Measurements from ENCODE around the gene WDR59.
"Not testable (repeated sequence)": the region's sequence is repeated elsewhere in the genome, so short reads cannot be mapped to it uniquely, and the experiment has no call there.

The WDR59 gene

GRCh38 chr16:75011634-75012307 lies 26.8 kb upstream of the WDR59 start:
- DNase-seq, result no peak

DNA sequence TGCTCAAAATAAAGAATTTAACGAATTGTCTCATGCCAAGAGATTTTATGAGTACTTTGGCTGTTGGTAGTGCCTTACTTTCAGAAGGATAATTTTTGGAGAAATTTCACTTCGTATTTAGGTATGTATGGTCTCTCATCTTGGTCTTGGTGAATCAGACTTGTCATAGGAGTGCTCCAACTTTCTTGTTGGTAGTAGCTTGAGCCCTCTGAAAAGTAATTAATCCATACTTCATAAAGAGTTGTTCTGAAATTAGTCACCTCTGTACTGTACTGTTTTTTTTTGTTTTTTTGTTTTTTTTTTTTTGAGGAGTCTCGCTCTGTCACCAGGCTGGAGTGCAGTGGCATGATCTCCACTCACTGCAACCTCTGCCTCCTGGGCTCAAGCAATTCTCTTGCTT lies 25.5 kb upstream of the WDR59 start:
- DNase-seq, result no peak

GRCh38 chr16:75007443-75007842 lies 22.5 kb upstream of the WDR59 start:
- no peak for DNase-seq

GRCh38 chr16:75005697-75006096 lies 20.8 kb upstream of the WDR59 start:
- no peak for DNase-seq

GRCh38 chr16:75004460-75004859 lies 19.5 kb upstream of the WDR59 start:
- DNase-seq, result no peak

DNA sequence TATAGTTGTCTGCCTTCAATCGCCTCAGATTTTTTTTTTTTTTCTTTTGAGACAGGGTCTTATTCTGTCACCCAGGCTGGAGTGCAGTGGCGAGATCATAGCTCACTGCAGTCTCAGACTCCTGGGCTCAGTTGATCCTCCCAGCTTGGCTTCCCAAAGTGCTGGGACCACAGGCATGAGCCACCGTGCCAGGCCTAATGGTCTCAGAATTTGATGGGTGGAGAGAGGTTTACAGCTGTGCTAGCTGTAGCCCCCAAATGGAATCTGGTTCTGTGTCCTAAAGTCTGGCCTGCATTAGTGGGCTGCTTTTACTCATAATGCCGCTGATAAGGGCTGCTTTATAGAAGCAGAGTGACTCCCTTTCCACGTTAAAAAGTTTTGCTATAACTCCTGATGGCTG lies 19.0 kb upstream of the WDR59 start:
- no peak for DNase-seq

DNA sequence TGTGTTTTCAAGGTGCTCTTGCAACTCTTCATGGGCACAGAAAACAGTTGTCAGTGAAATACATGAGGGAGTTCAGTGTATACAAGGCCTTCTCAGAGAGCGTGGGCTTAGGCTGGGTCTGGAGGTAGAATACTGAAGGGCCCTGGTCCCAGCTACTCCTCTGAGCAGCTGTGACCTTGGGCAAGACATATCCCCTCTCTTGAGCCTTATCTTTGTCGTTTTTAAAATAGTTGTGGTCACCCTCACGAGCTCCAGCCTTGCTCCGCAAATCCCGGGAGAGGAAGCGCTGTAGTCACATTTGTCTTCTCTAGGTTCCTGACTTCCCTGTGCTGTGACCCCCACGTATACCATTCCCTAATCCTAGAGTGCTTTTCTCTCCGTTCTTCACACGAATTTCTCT lies 17.6 kb upstream of the WDR59 start:
- DNase-seq, result no peak

- no peak for DNase-seq
Measured at GRCh38 chr16:75000481-75001081, 15.7 kb upstream of the WDR59 start.

DNA sequence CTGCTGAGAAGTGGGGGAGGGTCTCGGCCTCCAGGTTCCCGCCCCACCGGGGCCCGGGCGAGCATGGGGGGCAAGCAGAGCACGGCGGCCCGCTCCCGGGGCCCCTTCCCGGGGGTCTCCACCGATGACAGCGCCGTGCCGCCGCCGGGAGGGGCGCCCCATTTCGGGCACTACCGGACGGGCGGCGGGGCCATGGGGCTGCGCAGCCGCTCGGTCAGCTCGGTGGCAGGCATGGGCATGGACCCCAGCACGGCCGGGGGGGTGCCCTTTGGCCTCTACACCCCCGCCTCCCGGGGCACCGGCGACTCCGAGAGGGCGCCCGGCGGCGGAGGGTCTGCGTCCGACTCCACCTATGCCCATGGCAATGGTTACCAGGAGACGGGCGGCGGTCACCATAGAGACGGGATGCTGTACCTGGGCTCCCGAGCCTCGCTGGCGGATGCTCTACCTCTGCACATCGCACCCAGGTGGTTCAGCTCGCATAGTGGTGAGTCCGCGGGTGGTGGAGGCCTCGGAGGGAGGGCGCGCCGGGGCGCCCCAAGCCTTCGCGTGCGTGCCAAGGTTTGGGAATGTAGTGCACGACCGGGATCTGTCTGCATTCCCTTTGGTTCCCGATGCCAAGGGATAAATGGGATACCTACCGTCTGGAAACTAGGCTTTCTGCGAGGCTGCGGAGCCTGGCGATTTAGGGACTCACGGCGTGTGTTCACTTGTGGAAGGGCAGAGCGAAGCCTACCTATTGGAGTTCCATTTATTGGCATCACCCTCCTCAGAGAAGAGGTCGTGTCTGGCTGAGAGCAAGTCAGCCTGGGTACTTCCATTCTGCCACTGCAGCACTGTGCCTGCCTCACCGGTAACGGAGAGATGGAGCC lies 14.9 kb upstream of the WDR59 start:
- peak; percentile 35 for DNase-seq

DNA sequence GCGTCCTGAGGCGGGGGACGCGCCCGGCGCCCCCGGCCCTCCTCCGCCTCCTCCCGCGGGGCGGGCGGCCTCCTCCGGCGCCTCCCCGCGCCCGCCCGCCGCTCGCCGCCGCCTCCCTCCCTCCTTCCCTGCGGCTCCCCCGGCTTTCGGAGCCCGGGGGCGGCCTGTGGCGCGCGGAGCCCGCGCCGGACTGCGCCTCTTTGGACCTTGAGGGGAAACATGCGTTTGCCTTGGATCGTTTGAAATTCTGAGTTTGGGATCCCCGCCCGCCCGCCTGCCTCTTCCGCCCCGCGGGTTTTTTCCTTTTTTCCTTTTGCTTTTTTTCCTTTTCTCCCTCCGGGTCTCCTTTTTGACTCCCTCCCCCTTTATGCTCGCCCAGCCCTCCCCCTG lies 14.3 kb upstream of the WDR59 start:
- DNase-seq, result no peak

DNA sequence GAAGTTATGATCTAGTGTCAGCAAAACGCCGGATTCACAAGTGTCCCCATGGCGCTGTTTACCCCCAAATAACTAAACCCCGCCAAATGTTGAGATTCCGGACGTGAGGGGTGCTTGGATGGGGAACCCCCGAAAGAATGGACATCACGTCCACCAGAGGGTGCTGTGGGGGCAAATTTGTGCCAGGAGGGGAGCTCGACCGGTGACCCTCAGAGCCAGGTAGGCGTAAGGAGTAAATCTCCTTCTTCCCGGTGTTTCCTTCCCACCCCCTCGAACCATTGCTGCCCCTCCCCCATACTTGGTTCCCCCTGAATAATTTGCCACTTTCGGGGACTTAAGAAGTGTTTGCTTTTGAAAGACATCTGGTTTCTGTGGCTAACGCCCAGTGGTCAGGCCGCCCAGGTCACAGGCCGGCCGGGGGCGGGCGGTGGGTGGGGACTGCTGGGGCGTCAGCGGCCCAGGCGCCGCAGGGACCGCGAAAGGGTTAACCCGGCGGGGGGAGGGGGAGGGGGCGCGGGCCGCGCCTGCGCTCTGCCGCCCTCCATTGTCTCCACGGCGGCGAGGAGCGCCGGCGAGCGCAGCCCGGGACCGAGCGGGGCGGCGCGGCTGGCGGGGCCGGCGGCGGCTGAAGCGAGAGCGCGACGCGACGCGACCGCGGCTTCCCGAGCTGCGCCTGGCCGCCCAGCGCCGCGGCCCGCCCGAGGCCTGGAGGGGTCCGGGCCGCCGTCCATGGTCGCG lies 13.7 kb upstream of the WDR59 start, which contains the start of gene ZNRF1:
Gene ZNRF1 (plus strand): TSS at position 544 of the 738 bp plus-strand sequence. CDS start 648 bp downstream, outside the sequence.
- DNase-seq, result no peak

- no peak for DNase-seq
Measured at GRCh38 chr16:74997042-74997491, 12.1 kb upstream of the WDR59 start.

DNA sequence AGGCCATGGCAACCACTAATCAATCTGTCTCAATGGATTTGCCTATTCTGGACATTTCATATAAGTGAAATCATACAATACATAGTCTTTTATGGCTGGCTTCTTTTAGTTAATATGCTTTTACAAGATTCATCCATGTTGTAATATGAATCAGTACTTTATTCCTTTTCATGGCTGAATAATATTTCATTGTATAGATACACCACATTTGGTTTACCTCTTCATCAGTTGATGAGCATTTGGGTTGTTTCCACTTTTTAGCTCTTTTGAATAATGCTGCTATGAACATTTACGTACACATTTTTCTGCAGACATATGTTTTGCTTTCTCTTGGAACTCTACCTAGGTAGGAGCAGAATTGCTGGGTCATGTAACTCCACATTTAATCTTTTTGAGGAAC lies 11.1 kb upstream of the WDR59 start:
- no peak for DNase-seq

GRCh38 chr16:74991593-74992403 lies 6.9 kb upstream of the WDR59 start:
- DNase-seq, result no peak

DNA sequence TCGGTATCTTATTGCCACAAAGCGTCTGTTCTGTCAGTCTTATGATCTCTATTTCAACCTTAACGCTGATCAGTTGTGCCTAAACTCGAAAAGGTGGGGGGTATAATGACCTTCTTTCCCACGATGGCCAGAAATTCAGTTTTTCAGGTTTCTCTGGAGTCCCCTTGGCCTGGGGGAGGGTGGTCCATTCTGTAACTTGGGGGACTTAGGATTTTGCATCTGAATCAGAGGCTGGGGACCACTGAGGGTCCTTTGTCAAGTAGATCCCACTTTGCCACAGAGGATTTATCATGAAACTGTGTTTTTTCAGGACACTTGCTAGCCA lies 6.3 kb upstream of the WDR59 start:
- no peak for DNase-seq

GRCh38 chr16:74990832-74991231 lies 5.9 kb upstream of the WDR59 start:
- no peak for DNase-seq

GRCh38 chr16:74989864-74990263 lies 4.9 kb upstream of the WDR59 start:
- DNase-seq, result not testable (repeated sequence)

DNA sequence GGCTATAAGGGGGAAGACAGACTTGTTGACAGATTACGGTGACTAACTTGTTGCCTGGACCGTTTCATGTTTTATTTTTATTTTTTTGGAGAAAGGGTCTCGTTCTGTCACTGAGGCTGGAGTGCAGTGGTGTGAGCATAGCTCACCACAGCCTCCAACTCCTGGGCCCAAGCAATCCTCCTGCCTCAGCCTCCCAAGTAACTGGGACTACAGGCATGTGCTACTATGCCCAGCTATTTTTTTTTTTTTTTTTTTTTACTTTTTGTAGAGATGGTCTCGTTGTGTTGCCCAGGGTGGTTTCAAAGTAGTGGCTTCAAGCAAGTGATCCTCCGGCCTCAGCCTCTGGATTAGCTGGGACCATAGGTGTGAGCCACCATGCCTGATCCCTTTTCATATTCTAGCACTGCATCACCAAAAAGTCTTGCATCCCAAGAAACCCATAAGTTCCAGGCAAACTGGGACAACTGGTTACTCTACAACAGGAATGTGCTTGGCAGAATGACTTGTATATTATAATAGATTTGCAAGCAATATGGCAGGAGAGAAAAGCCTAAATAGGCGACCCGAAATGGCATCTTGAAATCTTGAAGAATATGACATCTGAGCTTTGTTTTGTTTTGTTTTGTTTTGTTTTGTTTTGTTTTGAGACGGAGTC lies 2.2 kb upstream of the WDR59 start:
- DNase-seq, result no peak

GRCh38 chr16:74984194-74984528 lies 762 bp downstream of the WDR59 start:
- DNase-seq, result no peak

DNA sequence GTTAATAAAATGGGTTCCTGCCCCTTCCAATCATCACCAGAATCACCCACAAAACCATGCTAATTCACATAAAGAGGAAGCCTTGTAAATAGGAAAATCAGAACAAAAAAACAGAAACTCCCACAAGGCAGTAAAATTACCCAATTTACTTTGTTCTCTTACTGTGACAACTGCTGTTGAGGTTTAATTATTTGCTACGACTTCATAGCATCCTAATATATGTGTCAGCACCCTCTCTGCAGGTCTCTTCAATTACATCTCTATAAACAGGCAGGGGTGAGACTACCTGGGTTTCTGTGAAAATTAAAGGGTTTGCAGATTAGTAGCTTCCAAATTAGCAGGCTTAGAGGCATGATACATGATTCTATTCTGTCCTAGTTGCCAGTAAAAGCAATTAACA lies 2.7 kb downstream of the WDR59 start:
- DNase-seq, result no peak

- DNase-seq, result no peak
Measured at GRCh38 chr16:74975591-74975990, 9.3 kb downstream of the WDR59 start.

GRCh38 chr16:74973304-74973703 lies 11.6 kb downstream of the WDR59 start:
- no peak for DNase-seq
